GM19397 (cell line): ENCODE measurements around the gene PHC3.
A peak's percentile ranks its signal among the peaks of the same experiment; 100 is the strongest.
"Not testable (repeated sequence)": the region's sequence is repeated elsewhere in the genome, so short reads cannot be mapped to it uniquely, and the experiment has no call there.

Experiments
- ATAC-seq: cut with Tn5 transposase; IDR thresholded peaks from one replicate; pipeline ENCODE4 v1.9.1; 2021; ENCODE audit warnings: mild to moderate bottlenecking, moderate library complexity; ENCODE audit not compliant: unreplicated experiment

The PHC3 gene

GRCh38 chr3:170195759-170196158 is 14.2 kb upstream of the PHC3 start:
- ATAC-seq: not testable (repeated sequence)

GRCh38 chr3:170189398-170190256 is 8.1 kb upstream of the PHC3 start:
- peak; percentile 13 for ATAC-seq

GRCh38 chr3:170180079-170180907 is 1.2 kb downstream of the PHC3 start:
- ATAC-seq: no peak

GRCh38 chr3:170179432-170179831 is 2.1 kb downstream of the PHC3 start:
- ATAC-seq: no peak

- ATAC-seq: no peak
Measured at GRCh38 chr3:170178651-170179050, 2.9 kb downstream of the PHC3 start.

- ATAC-seq: no peak
Measured at GRCh38 chr3:170171563-170171962, 10.0 kb downstream of the PHC3 start.

GRCh38 chr3:170164717-170165116 is 16.8 kb downstream of the PHC3 start:
- no peak for ATAC-seq

- no peak for ATAC-seq
Measured at GRCh38 chr3:170163956-170164645, 17.4 kb downstream of the PHC3 start.

- no peak for ATAC-seq
Measured at GRCh38 chr3:170162630-170163029, 18.9 kb downstream of the PHC3 start.

- no peak for ATAC-seq
Measured at GRCh38 chr3:170162052-170162451, 19.5 kb downstream of the PHC3 start.

GRCh38 chr3:170159933-170160332 is 21.6 kb downstream of the PHC3 start:
- ATAC-seq: no peak

GRCh38 chr3:170159459-170159858 is 22.1 kb downstream of the PHC3 start:
- no peak for ATAC-seq

GRCh38 chr3:170155604-170156003 is 25.9 kb downstream of the PHC3 start:
- no peak for ATAC-seq

- ATAC-seq: peak; percentile 83
Measured at GRCh38 chr3:170154569-170155143, 26.9 kb downstream of the PHC3 start.

- ATAC-seq: no peak
Measured at GRCh38 chr3:170154084-170154483, 27.4 kb downstream of the PHC3 start.

GRCh38 chr3:170151536-170151935 is 30.0 kb downstream of the PHC3 start:
- no peak for ATAC-seq

- no peak for ATAC-seq
Measured at GRCh38 chr3:170149016-170149415, 32.5 kb downstream of the PHC3 start.

GRCh38 chr3:170145278-170145677 is 36.3 kb downstream of the PHC3 start:
- no peak for ATAC-seq

- ATAC-seq: peak; percentile 89
Measured at GRCh38 chr3:170144437-170144843, 37.1 kb downstream of the PHC3 start.

GRCh38 chr3:170142373-170142772 is 39.2 kb downstream of the PHC3 start:
- no peak for ATAC-seq

- no peak for ATAC-seq
Measured at GRCh38 chr3:170137986-170138385, 43.5 kb downstream of the PHC3 start.
